Ectodermal cell (in vitro differentiated cells): ENCODE measurements around the gene PHF10.

ENCODE experiments used
- H3K27ac ChIP-seq: 2 replicates; pipeline ENCODE4 v1.7.0; 2013; ENCODE audit warnings: mild to moderate bottlenecking, low read depth, low read length; ENCODE audit not compliant: insufficient read depth, poor library complexity, severe bottlenecking
- H3K27me3 ChIP-seq: 2 replicates; pipeline ENCODE4 v1.7.0; 2013; ENCODE audit warnings: mild to moderate bottlenecking, low read length; ENCODE audit not compliant: insufficient read depth, control insufficient read depth, poor library complexity, severe bottlenecking
- H3K36me3 ChIP-seq: one replicate; pipeline ENCODE4 v1.7.0; 2013; ENCODE audit warnings: low read length; ENCODE audit not compliant: control insufficient read depth, insufficient read depth
- H3K4me1 ChIP-seq: one replicate; pipeline ENCODE4 v1.7.0; 2013; ENCODE audit warnings: low read length; ENCODE audit not compliant: control insufficient read depth, insufficient read depth
- H3K4me3 ChIP-seq: 2 replicates; pipeline ENCODE4 v1.7.0; 2013; ENCODE audit warnings: low read depth, low read length, control low read depth; ENCODE audit not compliant: insufficient read depth
- H3K9me3 ChIP-seq: 2 replicates; pipeline ENCODE4 v1.7.0; 2013; ENCODE audit warnings: mild to moderate bottlenecking, low read length, moderate library complexity; ENCODE audit not compliant: control insufficient read depth
- WGBS, 2 experiments: methylation state at CpG; one replicate each; pipeline ENCODE4 v1.1.7; 2013; ENCODE audit warnings: missing lambda C conversion rate in 2 of 2; 5-methylcytosine and 5-hydroxymethylcytosine counted together

The PHF10 gene

DNA sequence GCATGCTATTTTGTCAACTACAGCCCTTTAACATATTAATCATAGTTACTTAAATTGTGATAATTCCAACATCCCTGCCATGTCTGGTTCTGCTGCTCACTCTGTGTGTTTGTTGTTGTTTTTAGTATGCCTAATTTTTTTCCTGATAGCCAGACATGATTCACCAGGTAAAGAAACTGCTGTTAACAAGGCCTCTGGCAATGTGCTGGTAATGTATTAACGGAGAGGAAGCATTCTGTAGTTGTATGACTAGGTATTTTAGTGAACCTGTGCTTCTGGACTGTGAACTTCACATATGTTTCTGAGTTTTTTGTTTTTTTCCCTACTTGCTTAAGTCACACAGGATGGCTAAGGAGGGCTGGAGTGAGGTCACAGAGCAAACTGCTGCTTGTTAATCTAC is 22.3 kb upstream of the PHF10 start:
- no peaks in the 10 kb centered on the region for H3K9me3 ChIP-seq
- no peak overlapping the region for H3K4me3 ChIP-seq
- no peaks in the 10 kb centered on the region for H3K27me3 ChIP-seq
- 88 to 91% methylated on average over 1 of the region's 1 CpG for WGBS, 2 experiments
- no peak overlapping the region for H3K27ac ChIP-seq
- peaks cover 6% of the 10 kb centered on the region for H3K4me1 ChIP-seq
- no peaks in the 10 kb centered on the region for H3K36me3 ChIP-seq

DNA sequence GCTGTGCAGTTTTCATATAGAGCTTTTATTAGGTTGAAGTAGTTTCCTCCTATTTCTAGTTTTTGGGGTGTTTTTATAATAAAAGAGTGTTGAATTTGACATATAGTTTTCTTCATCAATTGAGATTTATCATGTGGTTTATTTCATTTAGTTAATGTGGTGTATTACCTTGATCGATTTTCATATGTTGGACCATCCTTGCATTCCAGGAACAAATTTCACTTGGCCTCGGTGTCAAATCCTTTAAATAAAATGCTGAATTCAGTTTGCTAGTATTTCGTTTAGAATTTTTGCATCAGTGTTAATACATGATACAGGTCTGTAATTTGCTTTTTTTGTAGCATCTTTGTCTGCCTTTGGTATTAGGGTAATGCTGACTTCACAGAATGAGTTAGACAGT is 21.1 kb upstream of the PHF10 start:
- Histone ChIP-seq H3K9me3 (no peaks in the 10 kb centered on the region), H3K27ac (no peak overlapping the region), H3K4me1 (peaks cover 4% of the 10 kb centered on the region), H3K36me3 (no peaks in the 10 kb centered on the region), H3K27me3 (no peaks in the 10 kb centered on the region), H3K4me3 (no peak overlapping the region)
- 88 to 89% methylated on average over 3 of the region's 3 CpGs for WGBS, 2 experiments

DNA sequence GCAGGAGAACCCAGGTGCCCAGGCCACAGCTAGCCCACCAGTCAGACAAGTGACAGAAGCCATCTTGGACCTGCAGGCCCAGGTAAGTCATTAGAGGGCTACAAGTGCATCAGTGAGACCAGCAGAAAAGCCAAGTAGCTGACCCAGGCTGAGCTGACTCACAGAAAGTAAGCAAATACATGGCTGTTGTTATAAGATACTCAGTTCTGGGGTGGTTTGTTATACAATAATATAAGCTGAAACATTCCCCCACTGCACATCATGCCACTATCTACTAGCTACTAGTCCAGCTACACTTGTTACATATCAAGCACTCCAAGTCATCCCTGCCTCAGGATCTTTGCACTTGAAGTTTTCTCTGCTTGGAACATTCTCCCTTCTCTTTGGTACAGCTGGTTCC is 17.0 kb upstream of the PHF10 start:
- H3K4me1 ChIP-seq: no peaks in the 10 kb centered on the region

DNA sequence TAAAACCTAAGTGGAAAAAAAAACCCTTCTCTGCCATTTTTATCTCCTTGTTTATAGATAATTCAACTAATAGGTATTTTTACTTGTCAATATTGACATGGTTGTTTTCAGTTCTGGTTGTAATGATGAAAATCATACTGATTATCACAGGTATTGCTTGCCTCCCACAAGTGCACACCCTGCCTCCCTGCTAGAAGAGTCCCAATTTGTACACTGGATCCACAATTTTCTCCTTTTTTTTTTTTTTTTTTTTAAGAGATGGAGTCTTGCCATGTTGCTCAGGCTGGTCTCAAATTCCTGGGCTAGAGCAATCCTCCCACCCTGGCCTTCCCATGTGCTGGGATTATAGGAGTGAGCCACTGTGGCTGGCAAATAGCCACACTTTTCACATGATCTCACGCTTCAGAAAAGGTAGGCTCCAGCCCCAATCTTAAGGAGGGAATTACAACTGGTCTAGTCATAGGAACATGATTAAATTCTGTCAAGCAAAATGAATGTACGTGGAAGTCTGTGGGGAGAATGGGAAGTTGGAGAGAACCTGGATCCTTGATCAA is 14.8 kb upstream of the PHF10 start:
- 89 to 96% methylated on average over 2 of the region's 2 CpGs for WGBS, 2 experiments
- Histone ChIP-seq H3K36me3 (no peaks in the 10 kb centered on the region), H3K9me3 (no peaks in the 10 kb centered on the region), H3K27me3 (no peaks in the 10 kb centered on the region), H3K4me3 (no peak overlapping the region), H3K27ac (no peak overlapping the region), H3K4me1 (no peaks in the 10 kb centered on the region)

More for the DNA sequence above, 17.0 kb upstream of the PHF10 start:
- no peak overlapping the region for H3K4me3 ChIP-seq
- H3K27me3 ChIP-seq: no peaks in the 10 kb centered on the region
- H3K27ac ChIP-seq: no peak overlapping the region
- H3K36me3 ChIP-seq: no peaks in the 10 kb centered on the region
- H3K9me3 ChIP-seq: no peaks in the 10 kb centered on the region

DNA sequence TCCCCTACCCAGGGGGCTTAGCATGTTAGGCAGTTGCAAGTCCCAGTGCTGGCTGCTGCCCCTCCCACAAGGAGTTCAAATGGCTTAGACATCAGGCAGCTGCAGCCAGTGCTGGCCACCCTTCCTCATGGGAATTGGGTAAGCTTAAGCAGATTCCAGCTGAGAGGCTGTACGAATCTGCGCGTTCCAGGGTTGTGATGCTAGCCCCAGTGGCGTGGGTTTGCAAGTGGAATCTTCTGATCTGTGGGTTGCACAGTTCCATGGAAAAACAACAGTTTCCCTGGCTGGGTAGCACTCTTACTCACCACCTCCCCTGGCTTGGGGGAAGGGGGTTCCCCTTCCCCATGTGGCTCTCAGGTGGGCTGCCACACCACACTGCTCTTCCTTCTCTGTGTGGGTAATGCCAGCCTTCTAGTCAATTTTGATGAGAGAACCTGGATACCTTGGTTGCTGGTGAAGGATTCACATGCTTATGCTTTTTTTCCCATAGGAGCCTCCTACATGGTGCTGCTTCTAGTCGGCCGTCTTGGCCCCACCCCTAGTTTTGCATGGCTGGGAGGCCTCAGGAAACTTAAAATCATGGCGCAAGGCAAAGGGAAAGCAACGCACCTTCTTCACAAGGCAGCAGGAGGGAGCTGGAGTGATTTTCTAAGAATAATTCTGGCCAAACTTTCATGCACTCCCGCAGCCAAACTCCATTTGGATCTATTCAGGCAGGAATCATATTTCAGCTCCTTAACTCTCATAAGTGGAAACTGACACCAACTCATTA is 14.1 kb upstream of the PHF10 start:
- WGBS, 2 experiments: 85 to 90% methylated on average over 9 of the region's 9 CpGs
- Histone ChIP-seq H3K9me3 (no peaks in the 10 kb centered on the region), H3K27ac (no peak overlapping the region), H3K36me3 (no peaks in the 10 kb centered on the region), H3K4me1 (no peaks in the 10 kb centered on the region), H3K27me3 (no peaks in the 10 kb centered on the region), H3K4me3 (no peak overlapping the region)

DNA sequence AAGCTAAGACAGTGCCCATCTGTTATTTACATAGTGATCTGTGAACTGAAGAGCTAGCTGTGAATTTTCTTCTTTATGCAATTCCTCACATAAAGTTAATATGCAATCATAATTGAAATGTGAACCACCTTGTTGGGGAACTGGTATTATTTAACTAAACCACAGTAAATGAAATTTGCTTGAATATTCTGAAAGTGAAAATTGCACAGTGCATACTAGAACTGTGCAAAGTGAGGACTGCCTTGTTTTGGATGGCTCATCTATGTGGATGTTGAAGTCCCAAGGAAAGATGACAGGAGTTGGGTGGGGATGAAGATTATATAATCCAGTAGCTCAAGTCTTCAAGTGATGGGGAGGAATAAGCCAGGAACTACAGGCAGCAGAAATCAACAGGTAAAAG is 5.7 kb upstream of the PHF10 start:
- Histone ChIP-seq H3K4me3 (no peak overlapping the region), H3K4me1 (peaks cover 8% of the 10 kb centered on the region), H3K9me3 (no peaks in the 10 kb centered on the region), H3K27ac (no peak overlapping the region), H3K27me3 (no peaks in the 10 kb centered on the region), H3K36me3 (no peaks in the 10 kb centered on the region)

DNA sequence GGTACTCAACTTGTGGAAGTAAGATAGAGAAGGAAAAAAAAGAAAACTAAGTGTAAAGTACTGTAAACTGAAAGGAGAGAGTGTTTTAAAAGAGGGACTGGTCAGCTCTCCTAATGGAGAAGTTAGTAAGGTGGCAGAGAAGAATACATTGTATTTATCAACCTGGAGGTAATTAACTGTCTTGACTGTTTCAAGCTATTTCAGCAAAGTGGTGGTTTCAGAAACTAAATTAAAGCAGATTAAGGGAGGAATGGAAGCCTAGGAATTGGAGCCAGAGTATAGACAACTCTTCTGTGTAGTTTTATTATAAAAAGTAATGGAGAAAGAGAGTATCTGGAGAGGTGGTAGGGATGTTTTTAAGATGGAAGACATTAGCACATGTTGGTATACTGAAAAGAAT is 2.7 kb upstream of the PHF10 start:
- Histone ChIP-seq H3K4me1 (peaks cover 13% of the 10 kb centered on the region), H3K9me3 (no peaks in the 10 kb centered on the region), H3K36me3 (no peaks in the 10 kb centered on the region), H3K4me3 (no peak overlapping the region), H3K27ac (no peak overlapping the region), H3K27me3 (peaks cover 6% of the 10 kb centered on the region)

DNA sequence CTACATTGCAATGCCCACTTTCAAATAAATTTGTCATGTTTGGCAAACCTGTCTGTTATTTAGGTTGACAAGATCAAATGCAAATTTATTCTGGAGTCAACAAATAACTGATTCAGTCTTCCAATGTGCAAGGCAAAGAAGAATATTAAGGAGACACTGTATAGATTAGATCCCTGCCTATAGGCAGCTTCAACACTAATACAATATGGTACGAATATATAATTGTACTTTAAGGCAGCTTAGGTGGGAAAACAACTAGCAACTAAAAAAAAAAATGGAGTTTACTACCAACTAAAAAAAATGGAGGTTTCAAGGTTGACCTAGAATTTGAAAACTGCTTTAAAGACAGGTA is 1.7 kb upstream of the PHF10 start:
- 100% methylated on average over 1 of the region's 1 CpG; no CpG with 5 or more reads in 1 of the 2 experiments for WGBS, 2 experiments
- H3K4me3 ChIP-seq: peak overlapping the region; percentile 68
- H3K9me3 ChIP-seq: no peaks in the 10 kb centered on the region
- no peaks in the 10 kb centered on the region for H3K36me3 ChIP-seq
- peaks cover 6% of the 10 kb centered on the region for H3K27me3 ChIP-seq
- H3K27ac ChIP-seq: no peak overlapping the region
- peaks cover 13% of the 10 kb centered on the region for H3K4me1 ChIP-seq

DNA sequence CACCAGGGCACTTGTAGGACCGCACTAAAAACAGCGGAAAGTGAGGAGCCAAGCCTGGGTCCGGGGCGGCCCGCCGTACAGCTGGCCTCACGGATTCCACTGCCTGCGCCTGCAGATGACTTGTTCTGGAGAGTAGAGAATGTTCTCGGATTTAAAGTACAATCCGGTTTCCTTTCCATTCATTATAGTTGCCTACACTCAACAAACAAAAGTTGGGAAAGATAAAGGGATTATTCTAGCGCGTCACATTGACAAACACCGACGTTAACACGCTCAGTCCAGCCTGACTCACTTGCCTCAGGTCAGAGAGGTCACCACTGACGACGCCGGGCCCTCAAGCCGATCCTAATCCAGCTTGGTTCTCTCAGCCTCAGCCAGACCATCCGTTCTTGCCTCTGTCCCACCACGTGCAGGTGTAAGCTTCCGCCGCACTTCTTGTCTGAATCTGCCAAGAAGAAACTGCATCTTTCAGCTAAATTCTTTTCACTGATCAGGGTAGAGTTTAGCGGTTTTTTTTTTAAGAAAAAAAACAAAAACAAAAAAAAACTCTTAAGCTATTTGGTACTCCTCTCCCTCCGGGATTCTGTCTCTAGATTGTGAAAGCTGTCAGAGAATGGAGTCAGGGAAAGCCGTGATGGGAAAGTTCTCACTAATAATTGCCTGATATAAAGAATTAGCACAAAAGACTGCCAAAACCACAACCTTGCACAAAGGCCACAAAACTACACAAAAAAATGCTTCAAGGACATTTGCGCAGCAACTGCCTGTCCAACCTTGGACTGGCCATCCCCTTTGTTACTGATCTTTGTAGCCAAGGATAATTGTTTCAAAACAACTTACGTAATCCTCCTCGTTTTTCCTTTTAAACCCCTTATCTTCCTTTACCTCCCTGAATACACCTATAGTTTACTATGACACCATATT is 1.1 kb upstream of the PHF10 start:
- no peaks in the 10 kb centered on the region for H3K36me3 ChIP-seq
- 14 to 16% methylated on average over 28 to 29 of the region's 29 CpGs for WGBS, 2 experiments
- peaks cover 13% of the 10 kb centered on the region for H3K4me1 ChIP-seq
- H3K9me3 ChIP-seq: no peaks in the 10 kb centered on the region
- peak overlapping the region; percentile 68 for H3K4me3 ChIP-seq
- H3K27me3 ChIP-seq: peaks cover 6% of the 10 kb centered on the region
- peak overlapping the region; percentile 98 for H3K27ac ChIP-seq

DNA sequence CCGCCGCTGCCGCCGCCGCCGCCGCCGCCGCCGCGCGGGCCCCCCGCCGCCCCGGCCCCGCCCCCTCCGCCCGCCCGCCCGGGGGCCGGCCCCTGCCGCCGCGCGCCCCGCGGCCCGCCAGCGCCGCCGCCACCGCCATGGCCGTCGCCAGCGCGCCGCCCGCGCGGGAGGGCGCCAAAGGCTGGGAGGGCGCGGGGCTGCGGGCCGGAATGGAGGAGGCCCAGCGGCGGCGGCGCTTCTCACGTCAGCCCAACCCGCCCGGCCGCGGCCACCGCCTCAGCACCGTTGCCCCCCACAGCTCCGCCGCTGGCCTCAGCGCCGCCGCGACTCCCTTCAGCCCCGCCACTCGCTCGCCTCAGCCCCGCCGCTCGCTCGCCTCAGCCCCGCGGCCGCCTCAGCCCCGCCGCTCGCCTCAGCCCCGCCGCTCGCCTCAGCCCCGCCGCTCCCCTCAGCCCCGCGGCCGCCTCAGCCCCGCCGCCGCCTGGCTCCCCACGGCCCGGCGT is 258 bp downstream of the PHF10 start:
- Histone ChIP-seq H3K9me3 (no peaks in the 10 kb centered on the region), H3K27me3 (peaks cover 6% of the 10 kb centered on the region), H3K4me3 (peak overlapping the region; percentile 39), H3K27ac (peak overlapping the region; percentile 75), H3K4me1 (peaks cover 13% of the 10 kb centered on the region), H3K36me3 (no peaks in the 10 kb centered on the region)
- 0% methylated on average over 89 of the region's 89 CpGs for whole genome bisulfite sequencing, 2 experiments
